Measurements from ENCODE around the gene KLK14. TPM values are rescaled to one million over a fixed set of nuclear protein-coding genes. Genes with fewer than 3 reads are reported as not detected.

KLK14 gene
- total and polyA plus RNA-seq, 8 donors = 0.17 to 0.45 (median 0.27) TPM; not detected in 2

DNA sequence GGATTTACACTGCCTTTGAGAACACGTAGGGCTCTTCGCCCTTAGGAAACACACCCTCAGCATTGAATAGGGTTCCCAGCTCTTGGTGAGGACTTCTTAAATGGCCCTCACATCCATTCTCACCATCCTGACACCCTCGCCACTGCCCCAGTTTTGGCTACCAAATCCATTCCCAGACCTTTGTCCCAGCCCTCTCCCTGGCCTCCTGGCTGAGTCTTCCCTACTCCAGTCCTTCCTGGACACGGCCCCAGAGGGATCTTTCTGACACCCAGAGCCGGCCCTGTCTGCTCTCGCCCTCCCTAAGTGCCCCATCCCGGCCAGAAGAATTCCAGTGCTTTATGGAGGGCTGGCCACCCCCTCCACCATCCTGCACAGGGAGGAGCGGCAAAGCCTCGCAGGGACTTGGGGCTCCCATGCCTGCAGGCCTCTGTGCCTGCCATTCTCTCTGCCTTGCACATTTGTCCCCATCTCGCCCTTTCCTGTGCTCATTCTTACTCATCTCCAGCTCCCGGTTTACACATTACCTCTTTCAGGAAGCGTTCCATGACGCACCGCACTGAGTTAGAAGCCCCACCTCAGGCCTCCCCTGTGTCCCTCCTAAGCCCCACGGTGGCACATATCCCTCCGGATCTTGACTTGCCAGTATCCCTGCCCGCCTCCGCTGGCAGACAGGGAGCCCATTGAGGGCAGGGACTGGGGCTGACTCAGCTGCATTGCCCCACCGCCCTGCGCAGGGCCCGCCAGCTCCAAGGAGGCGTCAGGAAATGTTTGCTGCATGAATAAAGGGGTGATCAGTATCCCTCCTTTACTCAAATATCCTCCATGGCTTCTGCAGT, 11.0 kb upstream of the KLK14 start:
- no peak for ATAC-seq
- no peak for DNase-seq
- Histone ChIP-seq H3K27me3 (no peaks in the 10 kb centered on the region), H3K4me1 (peaks cover 0 to 14% of the 10 kb centered on the region in 2 donors), H3K4me3 (no peak overlapping the region), H3K27ac (no peak overlapping the region), H3K9me3 (no peaks in the 10 kb centered on the region), H3K36me3 (peaks cover 0 to 8% of the 10 kb centered on the region in 2 donors)
- no peak for TF ChIP-seq CTCF (IDR thresholded peaks at IDR 0.05)
- intact Hi-C loops (cut with DNase I) = no loop called here

- H3K27ac ChIP-seq = no peak overlapping the region
- ATAC-seq (no peak), DNase-seq (no peak)
- intact Hi-C loops (cut with DNase I) = no loop called here
- no peaks in the 10 kb centered on the region for H3K9me3 ChIP-seq
- no peak for TF ChIP-seq CTCF (IDR thresholded peaks at IDR 0.05)
- peaks cover 0 to 14% of the 10 kb centered on the region in 2 donors for H3K4me1 ChIP-seq
- no peaks in the 10 kb centered on the region for H3K27me3 ChIP-seq
- no peak overlapping the region for H3K4me3 ChIP-seq
- H3K36me3 ChIP-seq = peaks cover 0 to 4% of the 10 kb centered on the region in 2 donors
These were observed 10.4 kb upstream of the KLK14 start for GRCh38 chr19:51093101-51093500.

- TF ChIP-seq CTCF (IDR thresholded peaks at IDR 0.05) = no peak
- no peak for ATAC-seq
- intact Hi-C loops (cut with DNase I) = no loop called here
These were observed 9.5 kb upstream of the KLK14 start for GRCh38 chr19:51091895-51092873.

DNA sequence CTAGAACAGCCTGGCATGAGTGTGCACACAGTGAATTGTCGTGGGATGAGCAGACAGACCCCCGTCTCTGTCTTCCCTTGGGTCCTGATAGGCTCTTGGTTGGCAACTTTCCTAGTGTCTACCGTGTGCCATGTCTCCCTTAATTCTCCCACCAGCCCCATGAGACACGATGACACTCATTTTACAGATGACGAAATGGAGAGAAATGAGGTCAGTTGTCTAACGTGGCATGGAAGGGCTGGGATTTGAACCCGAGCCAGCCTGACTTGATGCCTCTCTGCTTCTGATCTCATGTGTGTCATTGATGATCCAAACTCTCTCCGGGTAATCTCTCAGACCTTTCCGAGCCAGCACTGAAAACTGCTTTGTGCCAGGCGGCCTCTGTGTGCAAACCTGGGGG, 8.4 kb upstream of the KLK14 start:
- H3K27ac ChIP-seq = no peak overlapping the region
- no peaks in the 10 kb centered on the region for H3K27me3 ChIP-seq
- ATAC-seq (no peak), DNase-seq (no peak)
- no peaks in the 10 kb centered on the region for H3K36me3 ChIP-seq
- H3K4me3 ChIP-seq = no peak overlapping the region
- H3K9me3 ChIP-seq = no peaks in the 10 kb centered on the region
- TF ChIP-seq CTCF (IDR thresholded peaks at IDR 0.05) = no peak
- intact Hi-C loops (cut with DNase I) = no loop called here
- peaks cover 0 to 5% of the 10 kb centered on the region in 2 donors for H3K4me1 ChIP-seq

More at GRCh38 chr19:51091895-51092873, 9.5 kb upstream of the KLK14 start:
- no peaks in the 10 kb centered on the region for H3K9me3 ChIP-seq
- H3K36me3 ChIP-seq = no peaks in the 10 kb centered on the region
- DNase-seq = no peak
- no peaks in the 10 kb centered on the region for H3K27me3 ChIP-seq
- no peak overlapping the region for H3K4me3 ChIP-seq
- no peak overlapping the region for H3K27ac ChIP-seq
- peaks cover 0 to 13% of the 10 kb centered on the region in 2 donors for H3K4me1 ChIP-seq

- H3K27ac ChIP-seq = no peak overlapping the region
- no peak for ATAC-seq
These were observed 7.8 kb upstream of the KLK14 start for GRCh38 chr19:51090471-51090870.

More at GRCh38 chr19:51090471-51090870, 7.8 kb upstream of the KLK14 start:
- H3K36me3 ChIP-seq = no peaks in the 10 kb centered on the region
- peaks cover 0 to 5% of the 10 kb centered on the region in 2 donors for H3K4me1 ChIP-seq
- intact Hi-C loops (cut with DNase I) = no loop called here
- no peak for DNase-seq
- H3K4me3 ChIP-seq = no peak overlapping the region
- H3K9me3 ChIP-seq = no peaks in the 10 kb centered on the region
- no peaks in the 10 kb centered on the region for H3K27me3 ChIP-seq
- no peak for TF ChIP-seq CTCF (IDR thresholded peaks at IDR 0.05)

All from left lung (tissue), 10 donors.